ENCODE data around the gene OR2D2. TPM values are rescaled to one million over a fixed set of nuclear protein-coding genes. Genes with fewer than 3 reads are reported as not detected.

The OR2D2 gene
- total RNA-seq, result 0.35 TPM in 1 of 2 replicates, not detected in the other

DNA sequence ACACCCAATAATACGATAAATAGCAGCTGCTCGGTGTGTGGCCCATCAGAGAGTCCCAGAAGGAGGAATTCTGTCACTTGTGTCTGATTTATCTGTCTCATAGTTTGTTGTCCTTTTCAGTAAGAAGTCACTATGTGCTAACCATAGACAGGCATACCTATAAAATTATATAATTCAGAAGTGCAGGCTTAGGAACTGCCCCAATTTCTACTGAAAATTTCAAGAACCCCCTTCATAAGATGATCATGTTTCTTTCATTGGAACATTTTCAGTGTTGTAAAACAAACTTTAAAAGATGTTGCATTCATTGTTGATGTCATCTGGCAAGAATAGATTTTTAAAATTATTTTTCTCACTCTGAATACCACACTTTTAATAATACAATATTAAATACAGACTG lies at the start of gene OR2D2:
Gene OR2D2 (minus strand): TSS at position 101 of the 400 bp plus-strand sequence. CDS start 0 bp downstream, at position 101.
- DNase-seq (ENCODE audit: low read depth), result no peak
- H3K4me3 ChIP-seq (ENCODE audit: low read depth, low read length), result no peak within 1 kb of the TSS
- TF ChIP-seq, protein P1, sequence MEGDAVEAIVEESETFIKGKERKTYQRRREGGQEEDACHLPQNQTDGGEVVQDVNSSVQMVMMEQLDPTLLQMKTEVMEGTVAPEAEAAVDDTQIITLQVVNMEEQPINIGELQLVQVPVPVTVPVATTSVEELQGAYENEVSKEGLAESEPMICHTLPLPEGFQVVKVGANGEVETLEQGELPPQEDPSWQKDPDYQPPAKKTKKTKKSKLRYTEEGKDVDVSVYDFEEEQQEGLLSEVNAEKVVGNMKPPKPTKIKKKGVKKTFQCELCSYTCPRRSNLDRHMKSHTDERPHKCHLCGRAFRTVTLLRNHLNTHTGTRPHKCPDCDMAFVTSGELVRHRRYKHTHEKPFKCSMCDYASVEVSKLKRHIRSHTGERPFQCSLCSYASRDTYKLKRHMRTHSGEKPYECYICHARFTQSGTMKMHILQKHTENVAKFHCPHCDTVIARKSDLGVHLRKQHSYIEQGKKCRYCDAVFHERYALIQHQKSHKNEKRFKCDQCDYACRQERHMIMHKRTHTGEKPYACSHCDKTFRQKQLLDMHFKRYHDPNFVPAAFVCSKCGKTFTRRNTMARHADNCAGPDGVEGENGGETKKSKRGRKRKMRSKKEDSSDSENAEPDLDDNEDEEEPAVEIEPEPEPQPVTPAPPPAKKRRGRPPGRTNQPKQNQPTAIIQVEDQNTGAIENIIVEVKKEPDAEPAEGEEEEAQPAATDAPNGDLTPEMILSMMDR (conservative IDR thresholded peaks at IDR 0.05; ENCODE audit: low read depth, low read length), result no peak

DNA sequence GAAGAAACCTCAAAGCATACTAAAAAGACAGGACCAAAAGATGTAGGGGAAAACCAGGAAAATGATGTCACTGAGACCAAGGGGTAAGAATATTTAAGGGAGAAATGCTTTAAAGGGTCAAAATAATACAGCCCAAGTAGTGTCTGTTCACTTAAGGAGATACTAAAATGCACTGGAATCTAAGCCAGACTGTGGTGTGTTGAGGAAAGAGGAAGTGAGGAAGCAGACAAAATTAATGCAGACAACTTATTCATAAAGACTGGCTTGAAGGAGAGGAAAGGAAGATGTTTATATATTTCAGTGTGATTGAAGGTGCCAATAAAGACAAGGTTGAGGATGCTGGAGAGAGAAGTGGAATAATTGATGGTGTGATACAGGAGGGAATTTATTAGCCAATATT lies 49.7 kb upstream of the OR2D2 start:
- no peak overlapping the region for H3K4me3 ChIP-seq (ENCODE audit: low read depth, low read length)
- DNase-seq (ENCODE audit: low read depth), result no peak
- TF ChIP-seq, protein P1 (conservative IDR thresholded peaks at IDR 0.05; ENCODE audit: low read depth, low read length), result no peak

DNA sequence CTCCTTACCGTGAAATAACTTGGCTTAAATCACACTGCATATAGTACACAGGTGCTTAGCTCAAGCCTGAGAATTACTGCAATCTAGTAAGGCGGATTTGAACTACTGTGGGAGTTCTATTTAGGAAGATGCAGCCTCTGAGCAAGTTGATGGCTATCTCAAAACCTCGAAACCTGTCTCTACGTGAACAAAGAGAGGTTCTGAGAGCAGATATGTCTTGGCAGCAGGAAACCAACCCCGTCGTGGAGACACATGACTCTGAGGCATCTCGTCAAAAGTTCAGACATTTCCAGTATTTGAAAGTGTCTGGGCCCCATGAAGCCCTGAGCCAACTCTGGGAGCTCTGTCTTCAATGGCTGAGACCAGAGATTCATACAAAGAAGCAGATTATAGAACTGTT lies 39.8 kb upstream of the OR2D2 start:
- H3K4me3 ChIP-seq (ENCODE audit: low read depth, low read length), result no peak overlapping the region
- DNase-seq (ENCODE audit: low read depth), result no peak
- TF ChIP-seq, protein P1 (conservative IDR thresholded peaks at IDR 0.05; ENCODE audit: low read depth, low read length), result no peak

DNA sequence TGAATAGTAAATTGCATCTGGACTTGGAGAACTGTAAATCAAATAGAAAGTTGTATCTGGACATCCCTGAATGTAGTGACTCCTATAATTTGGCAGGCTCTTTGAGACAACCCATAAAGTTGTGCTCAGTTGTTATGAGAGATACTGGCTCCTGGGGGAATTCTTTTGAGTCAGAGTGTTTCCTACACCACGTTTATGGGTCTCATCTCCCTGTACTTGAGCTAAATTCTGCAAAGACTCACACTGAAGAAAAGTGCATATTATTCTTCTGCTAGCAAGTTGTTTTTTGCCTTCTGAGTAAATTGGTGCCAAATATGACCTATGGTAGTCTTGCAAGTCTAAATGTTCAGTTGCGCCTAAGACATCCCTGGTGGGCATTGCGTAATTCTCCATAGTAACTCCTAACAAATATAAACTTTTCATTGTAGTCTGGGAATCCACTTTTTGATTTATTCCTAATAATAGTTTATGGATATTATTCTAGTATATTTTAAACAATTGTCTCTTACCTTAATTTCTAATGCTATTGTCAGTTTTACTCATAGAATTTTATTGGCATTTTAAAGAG lies 38.9 kb upstream of the OR2D2 start:
- DNase-seq (ENCODE audit: low read depth), result no peak
- TF ChIP-seq, protein P1 (conservative IDR thresholded peaks at IDR 0.05; ENCODE audit: low read depth, low read length), result no peak
- H3K4me3 ChIP-seq (ENCODE audit: low read depth, low read length), result no peak overlapping the region

DNA sequence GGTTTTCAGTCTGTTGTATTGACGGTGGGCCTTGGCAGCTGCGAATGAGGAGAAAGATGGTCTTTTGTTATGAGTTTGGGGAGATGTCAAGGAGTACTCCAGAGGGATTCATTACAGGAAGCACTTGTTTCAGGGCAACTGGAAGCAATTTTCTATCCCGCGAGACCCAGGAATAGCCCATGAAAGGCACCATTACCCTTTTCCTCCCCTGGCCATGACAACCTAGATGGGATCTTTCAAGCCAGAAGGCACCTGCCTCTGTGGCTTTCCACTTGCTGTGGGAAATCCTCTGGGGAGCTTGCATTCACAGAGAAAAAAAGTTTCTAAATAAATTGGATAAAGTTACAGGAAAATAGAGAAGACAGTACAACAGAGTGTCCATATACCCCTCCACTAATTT lies 36.6 kb upstream of the OR2D2 start:
- TF ChIP-seq, protein P1 (conservative IDR thresholded peaks at IDR 0.05; ENCODE audit: low read depth, low read length), result no peak
- no peak for DNase-seq (ENCODE audit: low read depth)
- no peak overlapping the region for H3K4me3 ChIP-seq (ENCODE audit: low read depth, low read length)

DNA sequence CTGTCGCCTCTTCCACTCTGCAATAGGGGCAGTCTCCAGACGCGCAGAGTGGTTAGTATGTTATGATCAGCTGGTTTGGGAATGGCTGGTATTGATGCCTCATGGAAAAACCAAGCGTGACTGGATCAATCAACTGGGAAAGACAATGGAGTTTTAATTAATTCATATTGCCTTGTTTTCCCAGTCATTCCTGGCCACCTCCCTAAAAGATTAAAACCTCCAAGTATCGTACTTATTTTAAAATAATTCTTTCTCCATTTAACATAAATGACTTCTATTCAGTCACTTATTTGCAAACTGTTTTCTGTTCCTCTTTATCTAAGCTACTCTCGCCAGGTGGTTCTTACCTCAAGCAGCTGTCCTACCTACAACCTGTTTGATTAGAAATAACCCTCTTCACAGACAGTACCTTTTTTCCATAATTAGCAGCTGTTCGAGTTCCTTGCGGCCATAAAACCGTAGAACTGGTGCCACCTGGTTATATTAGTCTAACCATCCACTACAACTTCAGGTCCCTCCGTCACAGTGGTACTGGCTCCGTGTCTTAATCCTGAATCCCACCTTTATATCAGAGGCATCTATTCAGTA lies 34.8 kb upstream of the OR2D2 start:
- DNase-seq (ENCODE audit: low read depth), result peak; percentile 4
- TF ChIP-seq, protein P1 (conservative IDR thresholded peaks at IDR 0.05; ENCODE audit: low read depth, low read length), result no peak
- H3K4me3 ChIP-seq (ENCODE audit: low read depth, low read length), result peak overlapping the region; percentile 92
